Measurements from ENCODE around the gene HEXD. TPM values are rescaled to one million over a fixed set of nuclear protein-coding genes. Genes with fewer than 3 reads are reported as not detected.
"Not testable (repeated sequence)": the region's sequence is repeated elsewhere in the genome, so short reads cannot be mapped to it uniquely, and the experiment has no call there.

Gene HEXD
- total and polyA plus RNA-seq, 2 donors (not counting 1 experiment from before 2014, with no cell fraction given) = 6.4 to 16.7 TPM

DNA sequence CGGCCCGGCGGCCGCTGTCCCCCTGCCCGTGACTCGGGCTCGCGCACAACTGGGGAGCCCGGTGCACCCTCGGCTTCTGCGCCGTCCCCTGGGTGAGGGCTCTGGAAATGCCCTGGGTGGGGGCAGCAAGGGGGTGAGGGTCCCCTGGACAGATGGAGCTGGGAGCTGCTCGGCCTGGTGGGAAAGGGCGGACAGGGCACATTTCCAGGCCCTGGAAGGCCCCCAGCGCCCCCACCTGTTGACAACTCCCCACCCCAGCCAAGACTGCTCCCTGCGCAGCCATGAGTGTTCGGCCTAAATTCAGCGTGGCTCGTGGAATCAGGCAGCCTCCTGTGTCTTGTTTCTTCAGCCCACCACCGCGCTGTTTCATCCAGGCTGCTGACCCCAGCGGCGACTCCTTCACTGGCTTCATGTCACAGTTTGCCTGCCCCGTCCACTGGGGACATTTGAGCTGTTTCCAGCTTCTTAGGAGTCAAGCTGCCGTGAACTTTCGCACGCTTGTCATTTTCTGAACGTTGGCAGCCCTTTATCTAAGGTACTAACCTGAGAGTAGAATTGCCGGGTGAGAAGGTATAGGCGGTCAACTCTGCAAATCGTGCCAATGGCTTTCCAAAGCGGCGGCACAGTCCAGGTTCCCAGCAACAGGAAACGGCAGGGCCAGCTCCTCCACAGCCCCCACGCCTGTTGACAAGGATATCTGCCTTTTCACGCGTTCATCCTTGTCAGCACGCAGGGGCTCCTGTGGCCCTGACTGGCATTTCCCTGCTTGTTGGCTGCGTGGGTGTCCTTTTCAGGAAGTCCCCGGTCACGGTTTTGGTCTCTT lies 45.7 kb upstream of the HEXD start:
- Histone ChIP-seq H3K4me3 (replicated peaks in 1 of 4; ENCODE audit: control extremely low read depth in 1 of 4, insufficient read depth in 1 of 4, low read depth in 3 of 4, low read length in 4 of 4) (no peak overlapping the region), H3K9me3 (ENCODE audit: control insufficient read depth, insufficient read depth, low read depth, low read length) (no peaks in the 10 kb centered on the region), H3K27me3 (ENCODE audit: control insufficient read depth, insufficient read depth, low read length) (peaks cover 42% of the 10 kb centered on the region), H4K20me1 (ENCODE audit: control insufficient read depth, extremely low read depth, insufficient read depth, low read length) (no peaks in the 10 kb centered on the region), H3K4me1 (ENCODE audit: control insufficient read depth, extremely low read depth, insufficient read depth, low read length) (no peaks in the 10 kb centered on the region), H2AFZ (ENCODE audit: low read length) (no peak overlapping the region), H3K36me3 (ENCODE audit: control insufficient read depth, insufficient read depth, low read length) (no peaks in the 10 kb centered on the region), H3K9ac (ENCODE audit: insufficient read depth, low read length) (no peak overlapping the region), H3K4me2 (ENCODE audit: extremely low read depth, insufficient read depth, low read length) (no peak overlapping the region), H3K27ac (ENCODE audit: insufficient read depth, low read length) (no peak overlapping the region), H3K79me2 (ENCODE audit: control insufficient read depth, insufficient read depth, low read length) (no peaks in the 10 kb centered on the region)
- peak; percentile 46 for TF ChIP-seq EZH2 (IDR thresholded peaks at IDR 0.05; ENCODE audit: low read length, missing control alignments)
- TF ChIP-seq, protein P1, sequence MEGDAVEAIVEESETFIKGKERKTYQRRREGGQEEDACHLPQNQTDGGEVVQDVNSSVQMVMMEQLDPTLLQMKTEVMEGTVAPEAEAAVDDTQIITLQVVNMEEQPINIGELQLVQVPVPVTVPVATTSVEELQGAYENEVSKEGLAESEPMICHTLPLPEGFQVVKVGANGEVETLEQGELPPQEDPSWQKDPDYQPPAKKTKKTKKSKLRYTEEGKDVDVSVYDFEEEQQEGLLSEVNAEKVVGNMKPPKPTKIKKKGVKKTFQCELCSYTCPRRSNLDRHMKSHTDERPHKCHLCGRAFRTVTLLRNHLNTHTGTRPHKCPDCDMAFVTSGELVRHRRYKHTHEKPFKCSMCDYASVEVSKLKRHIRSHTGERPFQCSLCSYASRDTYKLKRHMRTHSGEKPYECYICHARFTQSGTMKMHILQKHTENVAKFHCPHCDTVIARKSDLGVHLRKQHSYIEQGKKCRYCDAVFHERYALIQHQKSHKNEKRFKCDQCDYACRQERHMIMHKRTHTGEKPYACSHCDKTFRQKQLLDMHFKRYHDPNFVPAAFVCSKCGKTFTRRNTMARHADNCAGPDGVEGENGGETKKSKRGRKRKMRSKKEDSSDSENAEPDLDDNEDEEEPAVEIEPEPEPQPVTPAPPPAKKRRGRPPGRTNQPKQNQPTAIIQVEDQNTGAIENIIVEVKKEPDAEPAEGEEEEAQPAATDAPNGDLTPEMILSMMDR (conservative IDR thresholded peaks at IDR 0.05 in 1 of 2, IDR thresholded peaks at IDR 0.05 in 1 of 2; ENCODE audit: low read depth in 1 of 2, low read length in 2 of 2) = no peak
- DNase-seq (ENCODE audit: low read depth in 2 of 2) = no peak

DNA sequence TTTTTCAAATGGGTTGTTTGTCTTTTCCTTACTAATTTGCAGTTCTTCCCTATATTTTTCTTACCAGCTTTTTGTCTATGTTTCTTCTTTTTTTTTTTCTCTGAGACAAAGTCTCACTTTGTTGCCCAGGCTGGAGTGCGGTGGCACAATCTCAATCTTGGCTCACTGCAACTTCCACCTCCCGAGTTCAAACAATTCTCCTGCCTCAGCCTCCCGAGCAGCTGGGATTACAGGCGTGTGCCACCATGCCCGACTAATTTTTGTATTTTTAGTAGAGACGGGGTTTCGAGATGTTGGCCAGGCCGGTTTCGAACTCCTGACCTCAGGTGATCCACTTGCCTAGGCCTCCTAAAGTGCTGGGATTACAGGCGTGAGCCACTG lies 45.1 kb upstream of the HEXD start:
- H4K20me1 ChIP-seq (ENCODE audit: control insufficient read depth, extremely low read depth, insufficient read depth, low read length); H3K9me3 ChIP-seq (ENCODE audit: control insufficient read depth, insufficient read depth, low read depth, low read length); H3K4me2 ChIP-seq (ENCODE audit: extremely low read depth, insufficient read depth, low read length); H3K36me3 ChIP-seq (ENCODE audit: control insufficient read depth, insufficient read depth, low read length); DNase-seq (ENCODE audit: low read depth in 2 of 2); H3K79me2 ChIP-seq (ENCODE audit: control insufficient read depth, insufficient read depth, low read length); H3K4me1 ChIP-seq (ENCODE audit: control insufficient read depth, extremely low read depth, insufficient read depth, low read length); H3K4me3 ChIP-seq (replicated peaks in 1 of 4; ENCODE audit: control extremely low read depth in 1 of 4, insufficient read depth in 1 of 4, low read depth in 3 of 4, low read length in 4 of 4); H2AFZ ChIP-seq (ENCODE audit: low read length); H3K27ac ChIP-seq (ENCODE audit: insufficient read depth, low read length); H3K9ac ChIP-seq (ENCODE audit: insufficient read depth, low read length): not testable (repeated sequence)
- H3K27me3 ChIP-seq (ENCODE audit: control insufficient read depth, insufficient read depth, low read length) = peaks cover 42% of the 10 kb centered on the region

DNA sequence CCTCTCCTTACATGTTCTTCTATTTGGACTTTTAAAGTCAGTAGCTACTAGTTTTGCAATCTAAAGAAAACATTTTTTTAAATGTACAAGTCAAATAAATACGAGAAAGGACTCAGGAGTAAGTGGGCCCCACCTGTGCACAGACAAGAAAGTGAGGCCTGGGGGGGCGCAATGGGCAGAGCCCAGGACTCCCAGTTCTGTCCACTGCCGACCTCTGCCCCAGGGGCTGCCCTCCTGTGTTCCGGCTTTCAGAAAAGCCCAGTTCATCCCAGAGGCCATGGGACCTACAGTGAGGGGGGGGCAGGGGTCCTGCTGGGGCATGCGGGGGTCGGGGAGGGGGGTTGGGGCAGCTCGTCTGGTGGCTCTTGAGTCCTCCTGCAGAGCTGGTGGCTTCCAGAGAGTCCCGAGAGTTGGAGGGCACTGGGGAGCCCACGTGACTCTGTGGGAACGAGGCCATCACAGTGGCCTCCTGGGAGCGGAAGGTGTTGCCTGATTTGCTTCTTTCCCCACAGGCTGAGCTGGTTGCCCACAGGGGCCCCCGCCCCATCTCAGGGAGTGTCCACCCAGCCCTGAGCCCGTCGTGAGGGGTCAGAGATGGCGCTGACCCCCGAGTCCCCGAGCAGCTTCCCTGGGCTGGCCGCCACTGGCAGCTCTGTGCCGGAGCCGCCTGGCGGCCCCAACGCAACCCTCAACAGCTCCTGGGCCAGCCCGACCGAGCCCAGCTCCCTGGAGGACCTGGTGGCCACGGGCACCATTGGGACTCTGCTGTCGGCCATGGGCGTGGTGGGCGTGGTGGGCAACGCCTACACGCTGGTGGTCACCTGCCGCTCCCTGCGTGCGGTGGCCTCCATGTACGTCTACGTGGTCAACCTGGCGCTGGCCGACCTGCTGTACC lies 44.2 kb upstream of the HEXD start:
- H3K27me3 ChIP-seq (ENCODE audit: control insufficient read depth, insufficient read depth, low read length) = peaks cover 46% of the 10 kb centered on the region
- no peak overlapping the region for H3K4me2 ChIP-seq (ENCODE audit: extremely low read depth, insufficient read depth, low read length)
- H3K4me3 ChIP-seq (replicated peaks in 1 of 4; ENCODE audit: control extremely low read depth in 1 of 4, insufficient read depth in 1 of 4, low read depth in 3 of 4, low read length in 4 of 4) = no peak overlapping the region
- no peaks in the 10 kb centered on the region for H4K20me1 ChIP-seq (ENCODE audit: control insufficient read depth, extremely low read depth, insufficient read depth, low read length)
- no peak for DNase-seq (ENCODE audit: low read depth in 2 of 2)
- H2AFZ ChIP-seq (ENCODE audit: low read length) = no peak overlapping the region
- no peaks in the 10 kb centered on the region for H3K4me1 ChIP-seq (ENCODE audit: control insufficient read depth, extremely low read depth, insufficient read depth, low read length)
- H3K36me3 ChIP-seq (ENCODE audit: control insufficient read depth, insufficient read depth, low read length) = no peaks in the 10 kb centered on the region
- no peak overlapping the region for H3K27ac ChIP-seq (ENCODE audit: insufficient read depth, low read length)
- no peaks in the 10 kb centered on the region for H3K79me2 ChIP-seq (ENCODE audit: control insufficient read depth, insufficient read depth, low read length)
- TF ChIP-seq, protein P1 (conservative IDR thresholded peaks at IDR 0.05 in 1 of 2, IDR thresholded peaks at IDR 0.05 in 1 of 2; ENCODE audit: low read depth in 1 of 2, low read length in 2 of 2) = no peak
- TF ChIP-seq EZH2 (IDR thresholded peaks at IDR 0.05; ENCODE audit: low read length, missing control alignments) = no peak
- no peaks in the 10 kb centered on the region for H3K9me3 ChIP-seq (ENCODE audit: control insufficient read depth, insufficient read depth, low read depth, low read length)
- H3K9ac ChIP-seq (ENCODE audit: insufficient read depth, low read length) = no peak overlapping the region

Measured in fibroblast of lung (primary cell).